Smooth muscle cell (in vitro differentiated cells): ENCODE measurements around the gene EPS8. TPM values are rescaled to one million over a fixed set of nuclear protein-coding genes. Genes with fewer than 3 reads are reported as not detected.

Experiments
- DNase-seq: peaks from one replicate; lab custom pipeline; 2025; ENCODE audit not compliant: unreplicated experiment; lab: John Stamatoyannopoulos, UW
- H2AFZ ChIP-seq: fragments of 200-600 bp; sonication (generic); 2 replicates; pipeline ENCODE4 v1.6.0; 2016; ENCODE audit warnings: antibody characterized with exemption, low read depth, mild to moderate bottlenecking
- H3F3A ChIP-seq: fragments of 200-600 bp; sonication (generic); 2 replicates; pipeline ENCODE4 v1.6.0; 2017; ENCODE audit warnings: antibody characterized with exemption, low read depth
- H3K27ac ChIP-seq: fragments of 200-600 bp; sonication (generic); 2 replicates; pipeline ENCODE4 v1.5.1; 2016; ENCODE audit warnings: low read depth, mild to moderate bottlenecking
- H3K27me3 ChIP-seq: fragments of 200-600 bp; sonication (generic); 2 replicates; pipeline ENCODE4 v1.6.1; 2016; ENCODE audit warnings: low read depth, mild to moderate bottlenecking
- H3K36me3 ChIP-seq: fragments of 200-600 bp; sonication (generic); 2 replicates; pipeline ENCODE4 v1.5.1; 2016; ENCODE audit warnings: low read depth
- H3K4me1 ChIP-seq: fragments of 200-600 bp; sonication (generic); 2 replicates; pipeline ENCODE4 v1.5.1; 2016; ENCODE audit warnings: low read depth
- H3K4me2 ChIP-seq: fragments of 200-600 bp; sonication (generic); 2 replicates; pipeline ENCODE4 v1.6.0; 2016; ENCODE audit warnings: mild to moderate bottlenecking
- H3K4me3 ChIP-seq: fragments of 200-600 bp; sonication (generic); 2 replicates; pipeline ENCODE4 v1.5.1; 2016; ENCODE audit warnings: mild to moderate bottlenecking
- H3K79me2 ChIP-seq: fragments of 200-600 bp; sonication (generic); 2 replicates; pipeline ENCODE4 v1.6.0; 2016; ENCODE audit warnings: low read depth, mild to moderate bottlenecking
- H3K9ac ChIP-seq: fragments of 200-600 bp; sonication (generic); 2 replicates; pipeline ENCODE4 v1.6.0; 2016; ENCODE audit warnings: low read depth
- H3K9me3 ChIP-seq: fragments of 200-600 bp; sonication (generic); replicated peaks from 2 replicates; pipeline ENCODE4 v1.5.1; 2016; ENCODE audit warnings: low read depth
- H4K20me1 ChIP-seq: fragments of 200-600 bp; sonication (generic); 2 replicates; pipeline ENCODE4 v1.6.0; 2016; ENCODE audit warnings: low read depth
- CTCF ChIP-seq: fragments of 200-600 bp; sonication (generic); IDR thresholded peaks from 2 replicates; pipeline ENCODE4 v1.5.1; 2017; ENCODE audit warnings: borderline replicate concordance, mild to moderate bottlenecking, antibody characterized with exemption; ENCODE audit not compliant: insufficient read depth, poor library complexity, severe bottlenecking
- WGBS: methylation state at CpG from one replicate; pipeline ENCODE4 v1.1.7; 2016; ENCODE audit warnings: low lambda C conversion rate; 5-methylcytosine and 5-hydroxymethylcytosine counted together
- polyA plus RNA-seq: library from polyadenylated mRNA; unstranded; fragments of >200 nt; fragmentation: Nextera tagmentation; extraction: Ambion mirVana; gene quantifications from 2 replicates; pipeline ENCODE4 v1.2.1, GENCODE V29; 2016
- total RNA-seq: library from RNA; depleted of rRNA; stranded (reverse); fragments of >200 nt; gene quantifications from 2 replicates; pipeline ENCODE4 v1.2.3, GENCODE V29; 2014

The EPS8 gene
- total and polyA plus RNA-seq, 2 experiments from 2014 or later, result 27.5 to 68.3 TPM

- Histone ChIP-seq H3K79me2 (no peaks in the 10 kb centered on the region), H3K4me3 (no peak overlapping the region), H3K9me3 (no peaks in the 10 kb centered on the region), H4K20me1 (no peaks in the 10 kb centered on the region), H3K9ac (no peak overlapping the region), H3K4me2 (no peak overlapping the region), H3K36me3 (no peaks in the 10 kb centered on the region), H3F3A (no peaks in the 10 kb centered on the region), H3K4me1 (no peaks in the 10 kb centered on the region), H3K27me3 (no peaks in the 10 kb centered on the region), H2AFZ (no peak overlapping the region), H3K27ac (no peak overlapping the region)
- TF ChIP-seq CTCF, result no peak
- no peak for DNase-seq
- 80% methylated on average over 4 of the region's 4 CpGs for WGBS
Measured at GRCh38 chr12:15592934-15593333, 196.3 kb downstream of the EPS8 start.

DNA sequence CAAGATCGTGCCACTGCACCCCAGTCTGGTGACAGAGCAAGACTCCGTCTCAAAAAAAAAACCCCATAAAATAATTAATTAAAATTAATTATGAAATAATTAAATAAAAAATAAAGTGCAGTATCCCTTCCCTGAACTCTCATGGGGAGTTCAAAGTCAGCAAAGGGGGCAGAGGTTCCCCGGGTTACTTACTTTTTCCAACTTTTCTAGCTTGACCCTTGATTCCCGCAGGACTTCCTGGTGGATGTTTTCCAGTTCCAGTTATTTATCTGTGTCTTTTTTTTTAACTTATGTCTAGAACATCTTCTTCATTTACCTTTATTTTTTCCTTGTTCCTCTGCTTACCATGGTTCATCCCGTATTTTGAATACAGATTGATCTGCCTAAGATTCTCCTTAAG lies 197.4 kb downstream of the EPS8 start:
- no peak overlapping the region for H3K9ac ChIP-seq
- H3K36me3 ChIP-seq, result no peaks in the 10 kb centered on the region
- WGBS, result 89% methylated on average over 5 of the region's 5 CpGs
- DNase-seq, result no peak
- no peaks in the 10 kb centered on the region for H3F3A ChIP-seq
- H3K4me1 ChIP-seq, result no peaks in the 10 kb centered on the region
- H3K27ac ChIP-seq, result no peak overlapping the region
- H3K9me3 ChIP-seq, result no peaks in the 10 kb centered on the region
- H3K4me2 ChIP-seq, result no peak overlapping the region
- H3K27me3 ChIP-seq, result no peaks in the 10 kb centered on the region
- no peak overlapping the region for H2AFZ ChIP-seq
- H3K79me2 ChIP-seq, result no peaks in the 10 kb centered on the region
- no peak overlapping the region for H3K4me3 ChIP-seq
- no peak for TF ChIP-seq CTCF
- H4K20me1 ChIP-seq, result no peaks in the 10 kb centered on the region

GRCh38 chr12:15590180-15590826 lies 198.9 kb downstream of the EPS8 start:
- Histone ChIP-seq H3K36me3 (no peaks in the 10 kb centered on the region), H3K4me3 (peak overlapping the region; percentile 45), H3K4me2 (peak overlapping the region; percentile 81), H3K9ac (no peak overlapping the region), H3K27me3 (peaks cover 4% of the 10 kb centered on the region), H3K79me2 (no peaks in the 10 kb centered on the region), H4K20me1 (no peaks in the 10 kb centered on the region), H2AFZ (peak overlapping the region; percentile 88), H3K4me1 (no peaks in the 10 kb centered on the region), H3F3A (no peaks in the 10 kb centered on the region), H3K9me3 (no peaks in the 10 kb centered on the region), H3K27ac (no peak overlapping the region)
- DNase-seq, result no peak
- peak; percentile 85 for TF ChIP-seq CTCF
- 20% methylated on average over 16 of the region's 16 CpGs for WGBS
